ENCODE measurements around the gene CAMTA1. TPM values are rescaled to one million over a fixed set of nuclear protein-coding genes. Genes with fewer than 3 reads are reported as not detected.
A peak's percentile ranks its signal among the peaks of the same experiment; 100 is the strongest.

The CAMTA1 gene
- total and polyA plus RNA-seq, 9 of the 15 experiments (the other 6 are each of a cell fraction or from before 2014, with no cell fraction given) = 43.9 to 161 (median 65.9) TPM

DNA sequence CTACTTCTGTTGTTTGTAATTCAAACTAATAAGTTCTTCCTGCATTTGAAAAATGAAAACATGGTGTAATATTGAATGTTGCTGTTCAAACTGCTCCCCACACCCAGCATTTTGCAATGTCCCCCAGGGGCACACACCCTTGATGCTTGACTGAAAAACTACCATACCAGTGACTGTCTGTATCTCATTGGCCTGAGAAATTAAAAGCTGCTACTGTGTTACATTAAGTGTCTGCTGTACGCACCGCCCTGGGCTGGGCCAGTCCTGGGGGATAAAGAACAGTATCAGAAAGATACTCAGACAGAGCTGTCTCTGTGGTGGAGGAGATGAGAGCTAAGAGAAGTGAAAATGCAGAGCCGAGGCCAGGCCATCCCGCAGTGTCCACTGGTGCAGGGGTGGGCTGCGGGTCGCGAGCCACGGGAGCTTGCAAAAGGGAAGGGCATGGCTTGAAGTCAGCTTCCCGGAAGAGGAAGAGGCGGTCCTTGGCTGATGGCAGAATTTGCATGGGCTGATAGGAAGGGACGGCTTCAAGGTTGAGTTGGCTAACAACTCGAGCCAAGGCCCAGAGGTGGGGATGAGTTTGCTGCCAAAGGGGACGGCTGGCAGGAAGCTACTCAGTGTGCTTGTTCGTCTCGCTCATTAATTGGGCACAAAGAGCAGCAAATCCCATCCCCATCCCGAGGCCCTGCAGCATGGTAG is 656.0 kb downstream of the CAMTA1 start:
- H3K79me2 ChIP-seq (ENCODE audit: control insufficient read depth, insufficient read depth, low read length) = no peaks in the 10 kb centered on the region
- in situ Hi-C loops (cut with MboI) (no loop called here), intact Hi-C loops (cut with micrococcal nuclease) (no loop called here)
- no peaks in the 10 kb centered on the region; a peak in 1 of 5 replicates for H3K4me1 ChIP-seq (replicated peaks in 1 of 2; ENCODE audit: control insufficient read depth in 2 of 2, insufficient read depth in 2 of 2, low read length in 2 of 2)
- no peak for FAIRE-seq
- peaks cover 26 to 83% of the 10 kb centered on the region in 2 experiments; a peak in 4 of 5 replicates for H3K27me3 ChIP-seq (ENCODE audit: control insufficient read depth in 2 of 2, insufficient read depth in 2 of 2, low read length in 2 of 2)
- no TSS peak for BruUV-seq (replicated peaks)
- H2AFZ ChIP-seq (ENCODE audit: low read depth, low read length) = no peak overlapping the region
- ATAC-seq = no peak
- no peak overlapping the region for H3K9ac ChIP-seq (ENCODE audit: insufficient read depth in 1 of 2, low read depth in 2 of 2, low read length in 2 of 2)
- H3K4me3 ChIP-seq = no peak overlapping the region
- peaks cover 4% of the 10 kb centered on the region for H3K9me1 ChIP-seq (ENCODE audit: control insufficient read depth, insufficient read depth, low read length)
- TF ChIP-seq GABPA (tag; conservative IDR thresholded peaks at IDR 0.05; ENCODE audit: low read depth) (peak; percentile 44; the same call in 1 of the 2 replicates), SMARCC2 (IDR thresholded peaks at IDR 0.05; ENCODE audit: low read depth) (no peak)
- WGBS (ENCODE audit: insufficient coverage, low coverage, missing lambda C conversion rate) = under 1% methylated on average over 16 of the region's 16 CpGs
- H3K27ac ChIP-seq (ENCODE audit: extremely low read depth, low read depth, low read length) = no peak overlapping the region
- H4K20me1 ChIP-seq (replicated peaks; ENCODE audit: control insufficient read depth, insufficient read depth, low read length) = peaks cover 17% of the 10 kb centered on the region
- POLR2A ChIA-PET = interaction anchor here (0.6 to 1.1 kb wide), 3 partner anchors 15 to 1677 kb away, joined by 3 to 4 read pairs (median 3); no protein-coding TSS in a partner anchor
- no peaks in the 10 kb centered on the region for H3K36me3 ChIP-seq (ENCODE audit: control insufficient read depth, insufficient read depth, low read length)
- no peaks in the 10 kb centered on the region for H3K9me3 ChIP-seq (replicated peaks; ENCODE audit: control insufficient read depth, insufficient read depth, low read depth, low read length)
- CTCF ChIA-PET (ENCODE audit: low intra/inter-chr PET ratio) = interaction anchor here (0.5 kb wide), 1 partner anchor 1185 kb away, joined by 3 read pairs; no protein-coding TSS in a partner anchor
- no peak for DNase-seq (ENCODE audit: extremely low read depth in 1 of 4, low spot score in 3 of 4)
- H3K4me2 ChIP-seq (ENCODE audit: insufficient read depth, low read length) = no peak overlapping the region

DNA sequence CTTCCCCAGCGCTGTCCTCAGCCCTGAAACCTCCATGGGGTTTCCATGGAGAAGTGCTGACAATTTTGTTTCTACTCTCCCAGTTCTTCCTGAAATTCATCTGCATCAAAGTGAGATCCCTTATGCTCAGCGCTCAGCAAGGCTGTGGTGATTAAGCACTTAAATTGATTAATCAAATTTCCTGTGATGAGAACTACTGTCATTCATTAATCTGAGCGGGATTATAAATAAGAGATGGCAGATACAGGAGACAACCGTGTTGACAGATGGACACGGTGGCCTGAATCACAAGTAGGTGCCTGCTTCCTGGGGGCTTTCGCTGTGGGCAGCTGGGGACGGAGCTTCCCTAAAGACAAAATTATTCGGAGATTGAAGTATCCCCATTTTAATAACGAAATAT is 656.8 kb downstream of the CAMTA1 start:
- H3K4me2 ChIP-seq (ENCODE audit: insufficient read depth, low read length) = no peak overlapping the region
- no peaks in the 10 kb centered on the region; a peak in 1 of 5 replicates for H3K4me1 ChIP-seq (replicated peaks in 1 of 2; ENCODE audit: control insufficient read depth in 2 of 2, insufficient read depth in 2 of 2, low read length in 2 of 2)
- H3K4me3 ChIP-seq = no peak overlapping the region
- DNase-seq (ENCODE audit: extremely low read depth in 1 of 4, low spot score in 3 of 4) (no peak), ATAC-seq (no peak), FAIRE-seq (no peak)
- no peaks in the 10 kb centered on the region for H3K9me3 ChIP-seq (replicated peaks; ENCODE audit: control insufficient read depth, insufficient read depth, low read depth, low read length)
- no peak overlapping the region for H2AFZ ChIP-seq (ENCODE audit: low read depth, low read length)
- POLR2A ChIA-PET = no interaction called here
- intact Hi-C loops (cut with micrococcal nuclease) = no loop called here
- no TSS peak for BruUV-seq (replicated peaks)
- WGBS (ENCODE audit: insufficient coverage, low coverage, missing lambda C conversion rate) = 3% methylated on average over 9 of the region's 9 CpGs
- CTCF ChIA-PET (ENCODE audit: low intra/inter-chr PET ratio) = no interaction called here
- peaks cover 17% of the 10 kb centered on the region for H4K20me1 ChIP-seq (replicated peaks; ENCODE audit: control insufficient read depth, insufficient read depth, low read length)
- H3K36me3 ChIP-seq (ENCODE audit: control insufficient read depth, insufficient read depth, low read length) = no peaks in the 10 kb centered on the region
- H3K9ac ChIP-seq (ENCODE audit: insufficient read depth in 1 of 2, low read depth in 2 of 2, low read length in 2 of 2) = no peak overlapping the region
- in situ Hi-C loops (cut with MboI) = no loop called here
- no peak overlapping the region for H3K27ac ChIP-seq (ENCODE audit: extremely low read depth, low read depth, low read length)
- no peaks in the 10 kb centered on the region for H3K79me2 ChIP-seq (ENCODE audit: control insufficient read depth, insufficient read depth, low read length)
- H3K9me1 ChIP-seq (ENCODE audit: control insufficient read depth, insufficient read depth, low read length) = peaks cover 4% of the 10 kb centered on the region
- H3K27me3 ChIP-seq (ENCODE audit: control insufficient read depth in 2 of 2, insufficient read depth in 2 of 2, low read length in 2 of 2) = peaks cover 26 to 82% of the 10 kb centered on the region in 2 experiments; a peak in 4 of 5 replicates
- TF ChIP-seq KAT2B (IDR thresholded peaks at IDR 0.05; ENCODE audit: low read depth, low read length) = no peak
- TF ChIP-seq ZKSCAN3 (CRISPR knock-in tag; IDR thresholded peaks at IDR 0.05) = no peak
- no peak for TF ChIP-seq CBFA2T3 (IDR thresholded peaks at IDR 0.05)
- TF ChIP-seq BACH1 (tag; IDR thresholded peaks at IDR 0.05) = no peak
- TF ChIP-seq PHB2 (IDR thresholded peaks at IDR 0.05; ENCODE audit: low read depth) = no peak
- TF ChIP-seq, protein P1, sequence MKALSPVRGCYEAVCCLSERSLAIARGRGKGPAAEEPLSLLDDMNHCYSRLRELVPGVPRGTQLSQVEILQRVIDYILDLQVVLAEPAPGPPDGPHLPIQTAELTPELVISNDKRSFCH (CRISPR knock-in tag; IDR thresholded peaks at IDR 0.05) = no peak
- TF ChIP-seq, protein P1 (tag; IDR thresholded peaks at IDR 0.05) = no peak
- TF ChIP-seq MYBL2 (IDR thresholded peaks at IDR 0.05; ENCODE audit: low read depth) = no peak
- no peak for TF ChIP-seq MYBL2 (CRISPR knock-in tag; IDR thresholded peaks at IDR 0.05; ENCODE audit: borderline replicate concordance)
- no peak for TF ChIP-seq CBX5 (IDR thresholded peaks at IDR 0.05; ENCODE audit: borderline replicate concordance, low read depth)
- TF ChIP-seq, protein P2, sequence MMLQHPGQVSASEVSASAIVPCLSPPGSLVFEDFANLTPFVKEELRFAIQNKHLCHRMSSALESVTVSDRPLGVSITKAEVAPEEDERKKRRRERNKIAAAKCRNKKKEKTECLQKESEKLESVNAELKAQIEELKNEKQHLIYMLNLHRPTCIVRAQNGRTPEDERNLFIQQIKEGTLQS (IDR thresholded peaks at IDR 0.05) = no peak
- TF ChIP-seq, protein P2 (CRISPR knock-in tag; conservative IDR thresholded peaks at IDR 0.05) = no peak
